ENCODE data around the gene AOC2. TPM values are rescaled to one million over a fixed set of nuclear protein-coding genes. Genes with fewer than 3 reads are reported as not detected.

Gene AOC2
- total and polyA plus RNA-seq, 2 of the 13 experiments (the other 11 are each of a cell fraction or from before 2014, with no cell fraction given), result 1.2 to 3.3 TPM

DNA sequence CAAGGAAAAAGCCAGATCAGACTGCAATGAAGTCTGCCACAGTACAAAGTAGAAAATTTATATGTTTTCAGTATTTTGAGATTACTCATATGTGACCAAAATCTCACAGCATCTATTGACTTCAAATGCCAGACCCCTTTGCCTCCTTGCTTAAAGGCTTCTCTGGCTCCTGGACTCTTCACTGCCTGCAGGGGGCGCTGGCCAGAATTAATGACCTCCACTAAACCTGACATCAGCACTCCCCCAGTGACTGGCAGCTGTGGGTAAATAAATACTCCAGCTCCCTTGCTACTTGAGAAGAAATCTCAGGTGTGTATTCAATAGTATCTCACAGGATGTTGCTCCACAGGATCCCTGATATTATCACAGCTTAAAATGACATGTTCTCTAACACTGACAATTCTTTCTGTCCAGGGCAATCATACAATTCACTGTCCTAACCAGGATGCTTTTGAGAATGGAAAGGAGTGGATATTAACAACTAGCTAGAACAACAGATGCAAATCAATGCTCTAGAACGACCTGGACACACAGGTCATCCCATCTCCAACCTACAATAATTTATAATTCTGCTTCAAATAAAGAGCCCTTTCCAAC lies 24.3 kb upstream of the AOC2 start (continued):
- TF ChIP-seq, protein P1, sequence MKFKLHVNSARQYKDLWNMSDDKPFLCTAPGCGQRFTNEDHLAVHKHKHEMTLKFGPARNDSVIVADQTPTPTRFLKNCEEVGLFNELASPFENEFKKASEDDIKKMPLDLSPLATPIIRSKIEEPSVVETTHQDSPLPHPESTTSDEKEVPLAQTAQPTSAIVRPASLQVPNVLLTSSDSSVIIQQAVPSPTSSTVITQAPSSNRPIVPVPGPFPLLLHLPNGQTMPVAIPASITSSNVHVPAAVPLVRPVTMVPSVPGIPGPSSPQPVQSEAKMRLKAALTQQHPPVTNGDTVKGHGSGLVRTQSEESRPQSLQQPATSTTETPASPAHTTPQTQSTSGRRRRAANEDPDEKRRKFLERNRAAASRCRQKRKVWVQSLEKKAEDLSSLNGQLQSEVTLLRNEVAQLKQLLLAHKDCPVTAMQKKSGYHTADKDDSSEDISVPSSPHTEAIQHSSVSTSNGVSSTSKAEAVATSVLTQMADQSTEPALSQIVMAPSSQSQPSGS (CRISPR knock-in tag; IDR thresholded peaks at IDR 0.05), result 0 out of 2 replicates have a peak, but pooled peaks have one; percentile 20
- TF ChIP-seq, protein P2, sequence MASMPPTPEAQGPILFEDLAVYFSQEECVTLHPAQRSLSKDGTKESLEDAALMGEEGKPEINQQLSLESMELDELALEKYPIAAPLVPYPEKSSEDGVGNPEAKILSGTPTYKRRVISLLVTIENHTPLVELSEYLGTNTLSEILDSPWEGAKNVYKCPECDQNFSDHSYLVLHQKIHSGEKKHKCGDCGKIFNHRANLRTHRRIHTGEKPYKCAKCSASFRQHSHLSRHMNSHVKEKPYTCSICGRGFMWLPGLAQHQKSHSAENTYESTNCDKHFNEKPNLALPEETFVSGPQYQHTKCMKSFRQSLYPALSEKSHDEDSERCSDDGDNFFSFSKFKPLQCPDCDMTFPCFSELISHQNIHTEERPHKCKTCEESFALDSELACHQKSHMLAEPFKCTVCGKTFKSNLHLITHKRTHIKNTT (CRISPR knock-in tag; IDR thresholded peaks at IDR 0.05), result no peak
- no peak for TF ChIP-seq ZNF326 (CRISPR knock-in tag; IDR thresholded peaks at IDR 0.05; ENCODE audit: borderline replicate concordance)
- peak; percentile 90 for TF ChIP-seq XRCC5 (optimal IDR thresholded peaks at IDR 0.05; ENCODE audit: low read length)
- TF ChIP-seq, protein P3, sequence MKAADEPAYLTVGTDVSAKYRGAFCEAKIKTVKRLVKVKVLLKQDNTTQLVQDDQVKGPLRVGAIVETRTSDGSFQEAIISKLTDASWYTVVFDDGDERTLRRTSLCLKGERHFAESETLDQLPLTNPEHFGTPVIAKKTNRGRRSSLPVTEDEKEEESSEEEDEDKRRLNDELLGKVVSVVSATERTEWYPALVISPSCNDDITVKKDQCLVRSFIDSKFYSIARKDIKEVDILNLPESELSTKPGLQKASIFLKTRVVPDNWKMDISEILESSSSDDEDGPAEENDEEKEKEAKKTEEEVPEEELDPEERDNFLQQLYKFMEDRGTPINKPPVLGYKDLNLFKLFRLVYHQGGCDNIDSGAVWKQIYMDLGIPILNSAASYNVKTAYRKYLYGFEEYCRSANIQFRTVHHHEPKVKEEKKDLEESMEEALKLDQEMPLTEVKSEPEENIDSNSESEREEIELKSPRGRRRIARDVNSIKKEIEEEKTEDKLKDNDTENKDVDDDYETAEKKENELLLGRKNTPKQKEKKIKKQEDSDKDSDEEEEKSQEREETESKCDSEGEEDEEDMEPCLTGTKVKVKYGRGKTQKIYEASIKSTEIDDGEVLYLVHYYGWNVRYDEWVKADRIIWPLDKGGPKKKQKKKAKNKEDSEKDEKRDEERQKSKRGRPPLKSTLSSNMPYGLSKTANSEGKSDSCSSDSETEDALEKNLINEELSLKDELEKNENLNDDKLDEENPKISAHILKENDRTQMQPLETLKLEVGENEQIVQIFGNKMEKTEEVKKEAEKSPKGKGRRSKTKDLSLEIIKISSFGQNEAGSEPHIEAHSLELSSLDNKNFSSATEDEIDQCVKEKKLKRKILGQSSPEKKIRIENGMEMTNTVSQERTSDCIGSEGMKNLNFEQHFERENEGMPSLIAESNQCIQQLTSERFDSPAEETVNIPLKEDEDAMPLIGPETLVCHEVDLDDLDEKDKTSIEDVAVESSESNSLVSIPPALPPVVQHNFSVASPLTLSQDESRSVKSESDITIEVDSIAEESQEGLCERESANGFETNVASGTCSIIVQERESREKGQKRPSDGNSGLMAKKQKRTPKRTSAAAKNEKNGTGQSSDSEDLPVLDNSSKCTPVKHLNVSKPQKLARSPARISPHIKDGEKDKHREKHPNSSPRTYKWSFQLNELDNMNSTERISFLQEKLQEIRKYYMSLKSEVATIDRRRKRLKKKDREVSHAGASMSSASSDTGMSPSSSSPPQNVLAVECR (CRISPR knock-in tag; IDR thresholded peaks at IDR 0.05; ENCODE audit: borderline replicate concordance), result peak; percentile 21; the same call in 1 of the 2 replicates
- no peak for TF ChIP-seq NR3C1 (CRISPR knock-in tag; IDR thresholded peaks at IDR 0.05)
- no peak for TF ChIP-seq GLI4 (CRISPR knock-in tag; IDR thresholded peaks at IDR 0.05; ENCODE audit: borderline replicate concordance)
- no peak for TF ChIP-seq GABPA (IDR thresholded peaks at IDR 0.05; ENCODE audit: low read depth, low read length)
- TF ChIP-seq GABPA (CRISPR knock-in tag; IDR thresholded peaks at IDR 0.05; ENCODE audit: low read depth), result peak; percentile 47; the same call in 1 of the 2 replicates
- no peak for TF ChIP-seq POLR2A (IDR thresholded peaks at IDR 0.05; ENCODE audit: insufficient read depth in 1 of 2, low read depth in 2 of 2, low read length in 2 of 2)
- TF ChIP-seq, protein P4, sequence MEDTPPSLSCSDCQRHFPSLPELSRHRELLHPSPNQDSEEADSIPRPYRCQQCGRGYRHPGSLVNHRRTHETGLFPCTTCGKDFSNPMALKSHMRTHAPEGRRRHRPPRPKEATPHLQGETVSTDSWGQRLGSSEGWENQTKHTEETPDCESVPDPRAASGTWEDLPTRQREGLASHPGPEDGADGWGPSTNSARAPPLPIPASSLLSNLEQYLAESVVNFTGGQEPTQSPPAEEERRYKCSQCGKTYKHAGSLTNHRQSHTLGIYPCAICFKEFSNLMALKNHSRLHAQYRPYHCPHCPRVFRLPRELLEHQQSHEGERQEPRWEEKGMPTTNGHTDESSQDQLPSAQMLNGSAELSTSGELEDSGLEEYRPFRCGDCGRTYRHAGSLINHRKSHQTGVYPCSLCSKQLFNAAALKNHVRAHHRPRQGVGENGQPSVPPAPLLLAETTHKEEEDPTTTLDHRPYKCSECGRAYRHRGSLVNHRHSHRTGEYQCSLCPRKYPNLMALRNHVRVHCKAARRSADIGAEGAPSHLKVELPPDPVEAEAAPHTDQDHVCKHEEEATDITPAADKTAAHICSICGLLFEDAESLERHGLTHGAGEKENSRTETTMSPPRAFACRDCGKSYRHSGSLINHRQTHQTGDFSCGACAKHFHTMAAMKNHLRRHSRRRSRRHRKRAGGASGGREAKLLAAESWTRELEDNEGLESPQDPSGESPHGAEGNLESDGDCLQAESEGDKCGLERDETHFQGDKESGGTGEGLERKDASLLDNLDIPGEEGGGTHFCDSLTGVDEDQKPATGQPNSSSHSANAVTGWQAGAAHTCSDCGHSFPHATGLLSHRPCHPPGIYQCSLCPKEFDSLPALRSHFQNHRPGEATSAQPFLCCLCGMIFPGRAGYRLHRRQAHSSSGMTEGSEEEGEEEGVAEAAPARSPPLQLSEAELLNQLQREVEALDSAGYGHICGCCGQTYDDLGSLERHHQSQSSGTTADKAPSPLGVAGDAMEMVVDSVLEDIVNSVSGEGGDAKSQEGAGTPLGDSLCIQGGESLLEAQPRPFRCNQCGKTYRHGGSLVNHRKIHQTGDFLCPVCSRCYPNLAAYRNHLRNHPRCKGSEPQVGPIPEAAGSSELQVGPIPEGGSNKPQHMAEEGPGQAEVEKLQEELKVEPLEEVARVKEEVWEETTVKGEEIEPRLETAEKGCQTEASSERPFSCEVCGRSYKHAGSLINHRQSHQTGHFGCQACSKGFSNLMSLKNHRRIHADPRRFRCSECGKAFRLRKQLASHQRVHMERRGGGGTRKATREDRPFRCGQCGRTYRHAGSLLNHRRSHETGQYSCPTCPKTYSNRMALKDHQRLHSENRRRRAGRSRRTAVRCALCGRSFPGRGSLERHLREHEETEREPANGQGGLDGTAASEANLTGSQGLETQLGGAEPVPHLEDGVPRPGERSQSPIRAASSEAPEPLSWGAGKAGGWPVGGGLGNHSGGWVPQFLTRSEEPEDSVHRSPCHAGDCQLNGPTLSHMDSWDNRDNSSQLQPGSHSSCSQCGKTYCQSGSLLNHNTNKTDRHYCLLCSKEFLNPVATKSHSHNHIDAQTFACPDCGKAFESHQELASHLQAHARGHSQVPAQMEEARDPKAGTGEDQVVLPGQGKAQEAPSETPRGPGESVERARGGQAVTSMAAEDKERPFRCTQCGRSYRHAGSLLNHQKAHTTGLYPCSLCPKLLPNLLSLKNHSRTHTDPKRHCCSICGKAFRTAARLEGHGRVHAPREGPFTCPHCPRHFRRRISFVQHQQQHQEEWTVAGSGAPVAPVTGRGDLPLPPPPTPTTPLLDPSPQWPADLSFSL (CRISPR knock-in tag; IDR thresholded peaks at IDR 0.05), result no peak
- TF ChIP-seq NCOA1 (CRISPR knock-in tag; IDR thresholded peaks at IDR 0.05), result no peak
- TF ChIP-seq, protein P5, sequence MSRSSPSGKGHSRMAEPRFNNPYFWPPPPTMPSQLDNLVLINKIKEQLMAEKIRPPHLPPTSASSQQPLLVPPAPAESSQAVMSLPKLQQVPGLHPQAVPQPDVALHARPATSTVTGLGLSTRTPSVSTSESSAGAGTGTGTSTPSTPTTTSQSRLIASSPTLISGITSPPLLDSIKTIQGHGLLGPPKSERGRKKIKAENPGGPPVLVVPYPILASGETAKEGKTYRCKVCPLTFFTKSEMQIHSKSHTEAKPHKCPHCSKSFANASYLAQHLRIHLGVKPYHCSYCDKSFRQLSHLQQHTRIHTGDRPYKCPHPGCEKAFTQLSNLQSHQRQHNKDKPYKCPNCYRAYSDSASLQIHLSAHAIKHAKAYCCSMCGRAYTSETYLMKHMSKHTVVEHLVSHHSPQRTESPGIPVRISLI (CRISPR knock-in tag; IDR thresholded peaks at IDR 0.05; ENCODE audit: borderline replicate concordance), result no peak

Measured in HepG2 (cell line).